ENCODE results near the gene MYOM3.

- TF ChIP-seq, protein P1, sequence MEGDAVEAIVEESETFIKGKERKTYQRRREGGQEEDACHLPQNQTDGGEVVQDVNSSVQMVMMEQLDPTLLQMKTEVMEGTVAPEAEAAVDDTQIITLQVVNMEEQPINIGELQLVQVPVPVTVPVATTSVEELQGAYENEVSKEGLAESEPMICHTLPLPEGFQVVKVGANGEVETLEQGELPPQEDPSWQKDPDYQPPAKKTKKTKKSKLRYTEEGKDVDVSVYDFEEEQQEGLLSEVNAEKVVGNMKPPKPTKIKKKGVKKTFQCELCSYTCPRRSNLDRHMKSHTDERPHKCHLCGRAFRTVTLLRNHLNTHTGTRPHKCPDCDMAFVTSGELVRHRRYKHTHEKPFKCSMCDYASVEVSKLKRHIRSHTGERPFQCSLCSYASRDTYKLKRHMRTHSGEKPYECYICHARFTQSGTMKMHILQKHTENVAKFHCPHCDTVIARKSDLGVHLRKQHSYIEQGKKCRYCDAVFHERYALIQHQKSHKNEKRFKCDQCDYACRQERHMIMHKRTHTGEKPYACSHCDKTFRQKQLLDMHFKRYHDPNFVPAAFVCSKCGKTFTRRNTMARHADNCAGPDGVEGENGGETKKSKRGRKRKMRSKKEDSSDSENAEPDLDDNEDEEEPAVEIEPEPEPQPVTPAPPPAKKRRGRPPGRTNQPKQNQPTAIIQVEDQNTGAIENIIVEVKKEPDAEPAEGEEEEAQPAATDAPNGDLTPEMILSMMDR (optimal IDR thresholded peaks at IDR 0.05 in 1 of 3, IDR thresholded peaks at IDR 0.05 in 1 of 3, conservative IDR thresholded peaks at IDR 0.05 in 1 of 3; ENCODE audit: extremely low read depth in 1 of 3, insufficient read depth in 2 of 3, low read length in 3 of 3), result no peak
- no peak for TF ChIP-seq EZH2 (IDR thresholded peaks at IDR 0.05; ENCODE audit: low read length)
These were observed 54.8 kb downstream of the MYOM3 start for GRCh38 chr1:24057171-24057570.
